Measurements from ENCODE around the gene IDH3B. TPM values are rescaled to one million over a fixed set of nuclear protein-coding genes. Genes with fewer than 3 reads are reported as not detected.
A peak's percentile ranks its signal among the peaks of the same experiment; 100 is the strongest.

IDH3B gene
- total and polyA plus RNA-seq, 9 of the 15 experiments (the other 6 are each of a cell fraction or from before 2014, with no cell fraction given), result 91.7 to 224 (median 155) TPM

DNA sequence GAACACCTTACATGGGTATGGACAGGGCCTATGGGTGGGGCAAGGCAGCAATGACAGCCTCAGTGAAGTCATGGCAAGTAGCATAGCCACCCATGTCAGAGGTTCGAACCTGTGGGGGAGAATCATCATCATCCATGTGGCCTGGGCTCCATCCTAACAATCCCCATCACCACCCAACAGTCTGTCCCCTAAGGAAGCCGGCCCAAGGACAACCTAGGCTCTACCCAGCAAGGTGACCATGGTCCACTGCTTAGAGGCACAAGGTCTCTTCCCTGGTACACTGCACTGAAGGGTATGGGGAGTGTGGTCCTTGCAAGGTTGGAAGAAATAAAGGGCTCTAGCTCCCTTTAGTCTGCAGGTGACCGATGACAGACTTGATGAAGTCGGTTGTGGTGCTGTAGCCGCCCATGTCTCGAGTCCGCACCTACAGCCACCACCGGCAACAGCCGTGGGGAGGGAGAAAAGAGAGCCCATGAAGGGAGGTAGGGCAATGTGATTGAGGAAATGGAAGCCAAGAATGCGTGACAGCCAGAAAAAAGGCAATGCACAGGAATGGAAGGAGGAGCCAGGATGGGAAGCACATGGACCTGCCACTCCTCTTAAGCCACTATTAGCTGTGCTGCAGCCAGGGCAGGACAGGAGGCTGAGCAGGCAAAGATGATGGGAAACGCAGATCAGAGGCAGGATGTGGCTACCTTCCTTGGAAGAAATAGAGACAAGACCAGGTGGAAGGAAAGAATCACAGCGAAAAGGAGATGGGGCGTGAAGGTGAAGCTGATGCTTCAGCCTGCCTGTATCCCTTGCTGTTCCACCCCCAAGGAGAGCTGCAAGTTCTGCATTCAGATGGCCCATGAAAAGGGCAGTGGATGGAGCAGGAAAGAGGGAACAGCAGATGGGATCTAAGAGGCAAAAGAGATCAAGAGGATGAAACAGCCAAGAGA, 5.3 kb downstream of the IDH3B start (continued):
- TF ChIP-seq MITF (IDR thresholded peaks at IDR 0.05), result no peak
- TF ChIP-seq DDX20 (tag; IDR thresholded peaks at IDR 0.05; ENCODE audit: low read depth), result no peak
- peak; percentile 87 for TF ChIP-seq POLR2A (conservative IDR thresholded peaks at IDR 0.05)
- TF ChIP-seq TARDBP (IDR thresholded peaks at IDR 0.05), result no peak
- TF ChIP-seq FOXA1 (IDR thresholded peaks at IDR 0.05; ENCODE audit: borderline replicate concordance), result no peak
- TF ChIP-seq FOXJ3 (CRISPR knock-in tag; IDR thresholded peaks at IDR 0.05), result no peak
- TF ChIP-seq ARNT (IDR thresholded peaks at IDR 0.05), result no peak
- no peak for TF ChIP-seq MXI1 (IDR thresholded peaks at IDR 0.05; ENCODE audit: low read depth, low read length)
- no peak for TF ChIP-seq ZNF561 (CRISPR knock-in tag; conservative IDR thresholded peaks at IDR 0.05)
- no peak for TF ChIP-seq HMG20A (CRISPR knock-in tag; conservative IDR thresholded peaks at IDR 0.05)
- TF ChIP-seq EHMT2 (IDR thresholded peaks at IDR 0.05), result no peak
- TF ChIP-seq BDP1 (IDR thresholded peaks at IDR 0.05; ENCODE audit: insufficient read depth, insufficient read length), result no peak
- TF ChIP-seq U2AF2 (optimal IDR thresholded peaks at IDR 0.05; ENCODE audit: low read depth, low read length), result no peak
- no peak for TF ChIP-seq RNF2 (IDR thresholded peaks at IDR 0.05)
- TF ChIP-seq, protein P1, sequence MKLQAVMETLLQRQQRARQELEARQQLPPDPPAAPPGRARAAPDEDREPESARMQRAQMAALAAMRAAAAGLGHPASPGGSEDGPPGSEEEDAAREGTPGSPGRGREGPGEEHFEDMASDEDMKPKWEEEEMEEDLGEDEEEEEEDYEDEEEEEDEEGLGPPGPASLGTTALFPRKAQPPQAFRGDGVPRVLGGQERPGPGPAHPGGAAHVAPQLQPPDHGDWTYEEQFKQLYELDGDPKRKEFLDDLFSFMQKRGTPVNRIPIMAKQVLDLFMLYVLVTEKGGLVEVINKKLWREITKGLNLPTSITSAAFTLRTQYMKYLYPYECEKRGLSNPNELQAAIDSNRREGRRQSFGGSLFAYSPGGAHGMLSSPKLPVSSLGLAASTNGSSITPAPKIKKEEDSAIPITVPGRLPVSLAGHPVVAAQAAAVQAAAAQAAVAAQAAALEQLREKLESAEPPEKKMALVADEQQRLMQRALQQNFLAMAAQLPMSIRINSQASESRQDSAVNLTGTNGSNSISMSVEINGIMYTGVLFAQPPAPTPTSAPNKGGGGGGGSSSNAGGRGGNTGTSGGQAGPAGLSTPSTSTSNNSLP (IDR thresholded peaks at IDR 0.05; ENCODE audit: borderline replicate concordance, low read depth, low read length), result no peak
- no peak for TF ChIP-seq ZNF449 (CRISPR knock-in tag; IDR thresholded peaks at IDR 0.05)
- no peak for TF ChIP-seq KLF6 (CRISPR knock-in tag; IDR thresholded peaks at IDR 0.05; ENCODE audit: borderline replicate concordance)
- no peak for TF ChIP-seq XRCC3 (IDR thresholded peaks at IDR 0.05)
- TF ChIP-seq SUPT5H (IDR thresholded peaks at IDR 0.05), result peak; percentile 88
- TF ChIP-seq NFATC3 (IDR thresholded peaks at IDR 0.05), result no peak
- no peak for TF ChIP-seq MEIS2 (IDR thresholded peaks at IDR 0.05; ENCODE audit: partially characterized antibody)
- TF ChIP-seq, protein P2, sequence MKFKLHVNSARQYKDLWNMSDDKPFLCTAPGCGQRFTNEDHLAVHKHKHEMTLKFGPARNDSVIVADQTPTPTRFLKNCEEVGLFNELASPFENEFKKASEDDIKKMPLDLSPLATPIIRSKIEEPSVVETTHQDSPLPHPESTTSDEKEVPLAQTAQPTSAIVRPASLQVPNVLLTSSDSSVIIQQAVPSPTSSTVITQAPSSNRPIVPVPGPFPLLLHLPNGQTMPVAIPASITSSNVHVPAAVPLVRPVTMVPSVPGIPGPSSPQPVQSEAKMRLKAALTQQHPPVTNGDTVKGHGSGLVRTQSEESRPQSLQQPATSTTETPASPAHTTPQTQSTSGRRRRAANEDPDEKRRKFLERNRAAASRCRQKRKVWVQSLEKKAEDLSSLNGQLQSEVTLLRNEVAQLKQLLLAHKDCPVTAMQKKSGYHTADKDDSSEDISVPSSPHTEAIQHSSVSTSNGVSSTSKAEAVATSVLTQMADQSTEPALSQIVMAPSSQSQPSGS (CRISPR knock-in tag; IDR thresholded peaks at IDR 0.05), result no peak
- TF ChIP-seq ZNF740 (CRISPR knock-in tag; IDR thresholded peaks at IDR 0.05), result no peak
- TF ChIP-seq ZNF740 (tag; IDR thresholded peaks at IDR 0.05), result no peak

Data from K562 (cell line).